Measurements from ENCODE around the gene SPATS2L.
A peak's percentile ranks its signal among the peaks of the same experiment; 100 is the strongest.

SPATS2L gene

GRCh38 chr2:200380091-200380561, 73.6 kb downstream of the SPATS2L start:
- DNase-seq = no peak

GRCh38 chr2:200380833-200381542, 74.5 kb downstream of the SPATS2L start:
- DNase-seq = no peak

GRCh38 chr2:200382874-200383273, 76.4 kb downstream of the SPATS2L start:
- no peak for DNase-seq

GRCh38 chr2:200383380-200384110, 77.1 kb downstream of the SPATS2L start:
- DNase-seq = peak in 1 of 2 donors; percentile 76

DNA sequence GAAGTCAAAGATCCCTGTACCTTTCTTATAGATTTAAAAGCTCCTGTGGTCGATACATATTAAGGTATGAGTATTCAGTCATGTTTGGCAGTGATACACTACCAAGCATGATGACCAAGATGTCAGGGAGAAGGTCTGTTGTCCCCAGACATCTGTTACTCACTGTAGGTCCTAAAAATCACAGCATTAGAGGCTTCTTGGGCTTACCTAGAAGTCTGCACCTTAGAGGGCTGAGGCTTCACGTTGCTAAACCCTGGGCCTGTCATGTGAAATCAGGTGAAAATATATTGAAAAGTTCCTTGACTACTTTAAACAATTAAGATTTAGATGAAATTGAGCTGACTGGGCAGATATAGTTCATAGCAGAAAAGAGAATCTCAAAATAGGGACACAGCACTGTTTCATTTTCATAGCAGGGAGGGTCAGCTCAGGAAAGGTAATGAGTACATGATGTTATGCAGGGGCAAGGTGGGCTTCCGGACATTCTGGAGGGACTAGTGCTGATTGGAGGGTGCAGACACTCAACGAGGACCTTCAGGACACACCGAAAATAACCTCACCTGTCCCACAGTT, 78.7 kb downstream of the SPATS2L start:
- DNase-seq = no peak

DNA sequence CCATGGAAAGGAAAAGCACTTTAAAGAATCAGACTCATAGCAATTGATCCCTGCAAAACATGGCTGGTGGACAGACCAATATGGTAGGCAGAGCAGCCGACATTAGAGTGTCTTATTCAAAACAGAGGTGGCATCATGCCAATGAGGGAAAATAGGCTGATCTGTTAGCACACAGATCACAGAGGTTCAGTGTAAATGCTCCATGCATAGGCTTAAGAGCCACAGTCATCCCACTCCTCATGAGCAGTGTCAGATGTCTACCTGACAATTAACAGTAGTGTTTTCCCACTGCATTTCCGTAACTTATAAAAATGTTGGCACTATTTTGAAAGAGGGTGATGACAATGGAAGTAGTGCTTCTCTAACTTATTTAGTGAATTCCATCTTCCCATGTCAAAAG, 86.7 kb downstream of the SPATS2L start:
- no peak for DNase-seq

GRCh38 chr2:200394045-200394444, 87.6 kb downstream of the SPATS2L start:
- no peak for DNase-seq

- DNase-seq = no peak
These were observed 90.3 kb downstream of the SPATS2L start for GRCh38 chr2:200396781-200397242.

DNA sequence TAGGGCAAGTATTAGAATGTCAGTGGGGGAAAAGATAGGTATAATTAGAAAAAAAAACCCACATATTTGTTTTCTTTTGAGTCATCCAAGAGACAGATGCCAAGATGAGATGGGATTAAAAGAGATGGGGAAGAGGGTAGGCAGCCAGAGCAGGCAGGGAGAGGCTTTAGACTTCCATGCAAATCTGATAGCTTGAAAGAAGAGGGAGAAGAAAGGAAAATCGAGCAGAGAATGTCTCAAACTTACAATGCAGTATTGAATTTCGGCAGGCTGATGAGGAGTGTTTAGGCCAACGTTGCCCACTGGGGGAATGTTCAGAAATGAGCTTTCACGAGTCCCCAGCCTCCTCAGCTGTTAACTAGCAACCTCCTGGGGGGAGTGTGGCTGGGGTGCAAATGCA, 91.3 kb downstream of the SPATS2L start:
- DNase-seq = no peak

DNA sequence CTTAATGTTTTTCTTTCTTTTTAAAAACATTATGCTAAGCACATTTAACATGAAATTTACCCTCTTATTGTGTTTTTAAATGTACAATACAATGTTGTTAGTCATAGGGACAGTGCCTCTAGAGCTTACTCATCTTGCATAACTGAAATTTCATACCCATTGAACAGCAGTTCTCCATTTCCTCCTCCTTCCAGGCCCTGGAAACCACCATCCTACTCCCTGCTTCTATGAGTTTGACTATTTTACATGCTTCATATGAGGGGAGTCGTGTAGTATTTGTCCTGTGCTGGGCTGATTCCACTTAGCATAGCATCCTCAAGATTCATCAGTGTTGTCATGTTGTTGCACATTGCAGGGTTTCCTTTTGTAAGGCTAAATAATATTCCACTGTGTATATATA, 92.6 kb downstream of the SPATS2L start:
- DNase-seq = no peak

DNA sequence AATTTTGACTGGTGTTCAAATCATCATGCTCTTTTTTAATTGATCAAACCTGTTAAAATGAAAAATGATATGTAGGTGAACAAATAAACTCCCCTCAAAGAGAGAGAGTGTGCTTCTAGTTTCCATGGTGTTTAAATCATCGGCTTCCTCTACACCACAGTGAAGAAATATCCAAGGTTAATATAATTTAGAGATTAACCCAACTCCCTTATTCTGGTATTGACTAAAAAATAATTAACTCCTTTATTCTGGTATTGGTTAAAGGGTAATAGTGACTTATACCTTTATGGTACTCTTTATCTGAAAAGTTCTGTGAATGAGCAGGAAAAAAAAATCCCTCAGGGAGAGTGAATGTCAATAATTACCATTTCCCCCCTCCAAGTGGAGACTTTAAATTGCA, 93.1 kb downstream of the SPATS2L start:
- no peak for DNase-seq

DNA sequence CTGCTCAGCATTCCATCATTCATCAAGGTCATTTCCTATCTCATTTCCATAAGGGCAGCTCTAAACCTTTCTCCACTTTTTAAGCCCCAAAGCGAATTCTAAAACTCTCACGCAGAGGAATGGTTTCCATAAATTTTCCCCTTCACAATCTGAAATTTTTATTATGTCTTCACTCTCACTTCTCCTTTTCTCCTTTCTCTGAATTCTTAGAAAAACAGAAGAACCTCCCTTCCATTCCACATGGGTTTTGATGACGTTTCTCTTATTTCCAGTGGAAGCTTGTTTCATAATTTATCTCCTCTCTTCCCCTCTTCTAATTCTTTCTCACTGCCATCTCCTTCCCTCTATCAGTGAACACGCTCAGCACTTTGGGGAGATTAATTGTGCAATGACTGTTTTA, 97.3 kb downstream of the SPATS2L start:
- no peak for DNase-seq

DNA sequence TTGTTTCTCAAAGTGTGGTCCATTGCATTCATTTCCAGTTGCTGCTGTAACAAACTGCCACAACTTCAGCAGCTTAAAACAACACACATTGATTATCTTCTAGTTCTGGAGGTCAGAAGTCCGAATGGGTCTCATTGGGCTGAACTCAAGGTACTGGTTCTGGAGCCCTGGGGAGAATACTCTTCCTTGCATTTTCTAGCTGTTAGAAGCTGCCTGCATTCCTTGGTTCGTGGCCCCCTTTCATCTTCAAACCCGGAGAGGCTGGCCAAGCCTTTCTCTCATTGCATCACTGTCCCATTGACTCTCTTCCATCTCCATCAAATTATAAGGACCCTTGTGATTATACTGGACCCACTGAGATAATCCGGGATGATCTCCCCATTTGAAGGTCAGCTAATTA, 98.1 kb downstream of the SPATS2L start:
- no peak for DNase-seq

GRCh38 chr2:200405599-200406298, 99.3 kb downstream of the SPATS2L start:
- DNase-seq = no peak

DNA sequence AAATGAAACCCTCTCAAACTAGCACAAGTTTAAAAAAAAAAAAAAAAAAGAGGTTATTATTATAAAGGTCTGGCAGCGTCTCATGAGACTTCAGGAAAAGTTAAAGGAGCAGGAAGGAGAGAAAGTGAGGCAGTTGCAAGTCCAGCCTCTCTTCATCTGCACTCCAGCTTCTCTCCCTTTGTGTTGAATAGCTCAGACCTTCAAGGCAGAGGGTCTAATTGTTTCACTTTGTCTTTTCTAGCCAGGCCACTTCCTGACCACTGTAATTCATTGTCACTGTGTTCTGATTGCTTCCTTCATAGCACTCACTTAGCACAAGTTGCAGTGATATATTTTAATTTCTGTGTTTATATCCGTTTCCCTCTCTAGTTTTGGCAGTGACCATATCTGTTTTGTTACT, 99.9 kb downstream of the SPATS2L start:
- DNase-seq = no peak

DNA sequence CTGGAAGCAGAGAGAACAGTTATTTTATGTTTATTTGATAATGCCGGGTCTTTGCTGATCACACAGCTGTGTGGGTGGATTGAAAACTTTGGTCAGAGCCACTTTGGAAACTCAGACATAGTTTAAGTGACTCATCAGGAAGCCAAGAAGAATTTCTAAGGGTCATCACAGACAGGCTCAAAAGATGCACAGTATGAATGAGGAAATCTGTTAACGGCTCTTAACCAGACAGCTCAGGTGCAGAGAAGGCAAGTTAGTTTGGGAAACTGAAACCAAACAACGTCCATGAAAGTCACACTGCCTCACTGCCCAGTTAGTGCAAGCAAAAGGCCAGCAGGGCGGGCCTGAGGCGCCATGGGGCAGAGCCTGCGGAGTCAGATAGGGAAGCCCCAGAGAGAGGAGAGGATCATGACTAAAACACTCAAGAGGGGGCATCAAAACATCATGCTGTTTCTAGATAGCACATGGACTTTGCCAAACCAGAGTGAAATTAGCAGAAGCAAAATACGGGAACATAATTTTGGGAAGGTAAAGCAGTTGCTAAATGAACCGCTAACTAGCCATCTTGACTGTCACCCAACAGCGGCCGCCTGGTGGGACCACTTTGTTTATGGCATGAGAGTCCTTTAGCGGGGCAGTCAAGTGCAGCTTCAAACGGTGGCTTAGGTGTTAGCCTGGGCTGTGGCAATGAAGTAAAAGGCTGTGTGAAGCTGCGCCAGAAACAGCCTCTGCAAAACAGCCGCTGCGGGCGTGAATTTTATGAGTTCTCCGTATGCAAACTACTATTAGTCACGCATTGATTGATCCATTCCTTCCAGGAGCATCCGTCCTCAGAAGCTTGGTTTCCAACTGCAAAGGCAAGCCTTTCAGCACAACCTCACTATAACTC, 102.2 kb downstream of the SPATS2L start:
- no peak for DNase-seq

DNA sequence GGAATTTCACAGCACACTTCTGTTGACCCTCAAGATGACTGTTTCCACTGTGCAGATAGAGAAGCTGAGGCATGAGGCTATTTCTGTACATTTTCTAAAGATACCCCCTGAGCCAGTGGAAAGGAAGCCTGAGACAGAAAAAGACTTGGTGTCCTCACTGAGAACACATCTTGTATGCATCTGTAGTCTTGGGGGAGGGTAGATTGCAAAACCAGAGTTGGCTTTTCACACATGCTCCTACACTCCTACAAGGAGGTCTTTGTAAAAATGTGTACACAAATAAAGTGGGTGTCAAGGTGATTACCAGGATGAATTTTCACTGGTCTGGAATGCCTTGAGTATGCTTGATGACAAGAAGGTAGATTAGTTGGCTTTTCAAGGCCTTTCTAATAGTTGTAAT, 105.3 kb downstream of the SPATS2L start:
- DNase-seq = no peak

GRCh38 chr2:200414367-200414766, 107.9 kb downstream of the SPATS2L start:
- DNase-seq = no peak

DNA sequence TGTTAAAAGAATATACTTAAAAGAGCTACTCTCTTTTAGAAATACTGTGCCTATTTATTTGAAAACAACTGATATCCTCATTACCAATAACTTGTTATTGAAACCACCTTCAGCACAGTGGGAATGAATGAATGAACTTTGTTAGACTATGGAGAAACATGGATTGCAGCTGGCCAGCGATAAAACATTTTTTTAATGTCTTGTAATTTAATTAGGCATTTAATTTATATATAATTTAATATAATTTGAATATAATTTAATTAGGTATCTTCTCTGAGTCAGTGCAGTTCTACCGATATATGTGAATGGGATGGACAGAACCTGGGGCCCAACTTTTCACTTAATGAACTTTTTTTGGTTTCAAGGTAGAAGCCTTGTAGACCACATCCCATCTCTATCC, 109.0 kb downstream of the SPATS2L start:
- DNase-seq = no peak

GRCh38 chr2:200416878-200417277, 110.4 kb downstream of the SPATS2L start:
- no peak for DNase-seq

DNA sequence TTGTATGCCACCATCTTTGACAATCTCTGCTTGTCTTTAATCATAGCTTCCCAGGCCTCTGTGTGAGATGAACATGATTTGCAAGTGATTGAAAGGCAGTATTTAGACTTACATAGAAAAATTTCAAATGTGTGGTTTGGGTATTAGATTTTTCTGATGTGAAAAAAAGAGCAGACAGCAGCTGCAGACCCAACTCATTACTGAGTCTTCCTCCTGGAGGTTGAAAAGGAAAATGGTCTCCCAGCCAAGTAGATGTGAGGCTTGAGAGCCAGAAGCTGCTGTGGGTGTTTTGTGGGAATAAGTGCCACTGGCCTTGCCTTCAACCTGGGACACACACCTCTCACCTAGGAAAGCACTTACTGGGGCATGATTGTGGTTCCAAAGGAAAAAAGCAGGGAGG, 110.9 kb downstream of the SPATS2L start:
- DNase-seq = no peak

DNA sequence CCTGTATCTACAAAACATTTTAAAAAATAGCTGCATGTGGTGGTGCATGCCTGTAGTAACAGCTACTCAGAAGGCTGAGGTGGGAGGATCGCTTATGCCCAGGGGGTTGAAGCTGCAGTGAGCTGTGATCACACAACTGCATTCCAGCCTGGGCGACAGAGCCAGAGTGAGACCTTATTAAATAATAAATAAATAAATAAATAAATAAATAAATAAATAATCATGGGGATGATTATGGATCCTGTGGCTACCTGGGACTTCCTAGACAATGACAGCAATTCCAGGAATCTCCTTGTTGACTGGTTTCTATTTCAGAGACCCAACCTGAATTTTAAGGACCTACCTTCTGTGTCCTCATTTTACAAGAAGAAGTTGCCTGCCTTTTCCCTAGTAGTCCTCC, 111.9 kb downstream of the SPATS2L start:
- DNase-seq = no peak
